GM19438 (cell line): ENCODE results near the gene RPUSD3.

ENCODE experiments used
- ATAC-seq: cut with Tn5 transposase; IDR thresholded peaks from one replicate; pipeline ENCODE4 v1.9.1; 2021; ENCODE audit warnings: low read depth; ENCODE audit not compliant: unreplicated experiment

The RPUSD3 gene

DNA sequence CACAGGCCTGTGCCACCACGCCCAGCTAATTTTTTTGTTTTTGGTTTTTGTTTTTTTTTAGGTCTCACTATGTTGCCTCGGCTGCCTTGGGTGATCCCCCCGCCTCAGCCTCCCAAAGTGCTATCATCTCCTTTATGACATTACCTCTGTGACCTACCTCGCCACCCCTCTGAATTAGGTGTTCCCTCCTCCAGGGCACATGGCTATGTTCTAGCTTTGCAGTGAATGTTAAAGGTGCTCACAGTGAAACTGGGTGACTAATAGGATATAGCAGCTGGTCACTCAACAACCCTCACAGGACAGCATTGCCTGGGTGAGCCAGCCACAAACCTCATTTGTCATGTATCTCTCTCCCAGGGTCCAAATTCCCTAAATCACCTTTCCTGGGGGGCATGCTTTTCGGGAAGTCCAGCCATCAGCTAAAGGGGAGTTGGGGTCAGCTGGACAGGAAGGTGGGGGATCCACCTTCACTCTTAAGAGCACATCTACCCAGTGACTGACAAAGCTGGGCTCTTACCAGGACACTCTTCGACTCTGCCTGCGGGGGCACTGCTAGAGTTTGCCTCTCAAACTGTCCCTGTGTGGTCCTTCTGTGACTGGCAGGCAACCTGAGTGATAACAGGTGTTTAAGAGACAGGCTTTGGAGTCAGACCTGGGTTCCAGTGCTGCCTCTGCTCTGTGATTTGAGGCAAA lies 35.3 kb downstream of the RPUSD3 start:
- ATAC-seq: peak; percentile 48

DNA sequence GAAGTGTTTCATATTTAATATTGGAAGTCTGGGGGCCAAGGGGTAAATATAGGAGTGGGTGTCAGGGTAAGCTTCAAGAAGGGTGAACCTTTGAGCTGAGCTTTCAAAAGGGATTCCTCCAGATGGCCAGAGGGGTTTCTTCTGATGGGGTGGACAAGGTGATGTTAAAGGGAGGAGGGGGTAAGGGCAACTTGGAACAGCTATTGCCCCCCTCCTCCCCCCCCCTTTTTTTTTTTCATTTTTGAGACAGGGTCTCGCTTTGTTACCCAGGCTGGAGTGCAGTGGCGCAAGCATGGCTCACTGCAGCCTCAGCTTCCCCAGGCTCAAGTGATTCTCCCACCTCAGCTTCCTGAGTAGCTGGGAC lies 35.8 kb downstream of the RPUSD3 start:
- no peak for ATAC-seq

DNA sequence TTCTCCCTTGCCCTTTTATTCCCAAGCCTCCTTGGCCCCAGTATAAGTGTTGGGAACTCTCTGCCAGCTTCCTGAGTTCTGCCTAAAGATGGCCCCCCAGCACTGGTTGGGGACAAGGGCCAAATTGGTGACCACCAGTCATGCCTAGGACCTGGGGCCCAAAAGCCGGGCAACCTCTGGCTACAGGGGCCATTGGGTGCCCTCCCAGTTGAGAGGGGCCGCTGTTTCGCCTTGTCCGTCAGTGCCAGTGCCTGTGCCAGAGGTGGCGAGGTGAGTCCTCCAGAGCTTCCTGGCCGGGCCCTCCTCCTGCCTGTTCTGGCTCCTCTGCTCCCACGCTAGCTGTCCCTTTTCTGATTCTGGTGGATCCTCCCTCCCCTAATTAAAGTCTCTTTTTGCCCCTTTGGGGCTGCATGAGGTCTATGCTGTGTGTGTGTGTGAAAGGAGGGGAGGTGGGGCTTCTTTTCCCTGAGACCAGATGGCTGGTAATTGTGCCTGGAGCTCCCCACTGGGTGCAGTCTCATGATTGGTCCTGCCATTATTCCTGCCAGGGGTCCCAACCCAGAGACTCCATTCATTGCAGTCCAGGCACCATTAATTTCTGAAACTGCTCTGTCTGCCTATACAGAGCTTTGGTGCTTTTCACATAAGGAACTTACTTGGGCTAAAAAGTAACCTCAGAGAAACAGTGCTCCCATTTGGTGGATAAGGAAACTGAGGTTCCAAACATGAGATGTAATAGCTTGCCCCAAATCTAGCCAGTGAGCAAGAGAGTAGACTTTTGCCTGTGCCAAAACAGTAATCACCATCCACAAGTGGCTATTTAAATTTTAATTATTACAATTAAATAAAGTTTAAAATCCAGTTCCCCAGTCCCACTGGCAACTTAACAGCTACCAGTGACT lies 36.9 kb downstream of the RPUSD3 start:
- ATAC-seq: no peak

DNA sequence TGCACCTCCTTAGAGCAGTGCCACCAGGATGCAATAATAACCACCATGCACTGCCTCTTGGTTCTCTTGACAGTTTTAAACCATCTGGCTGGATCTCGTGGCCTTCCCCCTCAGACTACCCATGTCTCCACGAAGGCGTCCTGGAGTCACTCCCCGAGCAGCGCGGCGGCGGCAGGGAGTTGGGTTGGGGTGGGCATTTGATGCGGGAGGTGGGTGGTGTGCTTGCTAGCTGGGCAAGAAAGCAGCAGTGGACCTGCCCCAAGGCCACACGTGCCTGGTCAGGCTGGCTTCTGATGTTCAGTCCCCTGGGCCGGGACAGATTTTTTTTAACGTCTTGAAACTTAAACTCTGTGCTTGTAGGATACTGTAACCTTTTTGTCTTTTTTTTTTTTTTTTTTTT lies 37.7 kb downstream of the RPUSD3 start:
- ATAC-seq: no peak

DNA sequence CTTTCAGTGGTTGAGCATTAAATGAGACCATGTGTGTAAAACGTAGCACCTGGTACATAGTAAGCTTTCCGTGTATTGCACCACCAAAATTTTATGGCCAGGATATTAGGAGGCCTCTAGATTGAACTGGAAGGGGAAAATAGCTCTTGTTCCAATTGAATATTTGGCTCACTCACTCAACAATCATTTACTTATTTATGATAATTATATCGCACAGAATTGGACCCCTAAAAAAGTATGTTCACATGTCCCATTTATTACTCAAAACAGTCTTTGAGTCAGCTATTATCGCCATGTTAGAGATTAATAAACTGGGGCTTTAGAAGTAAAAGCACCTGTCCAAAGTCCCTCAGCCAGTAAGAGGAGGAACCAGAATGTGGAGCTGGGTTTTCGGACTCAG lies 38.8 kb downstream of the RPUSD3 start:
- no peak for ATAC-seq

DNA sequence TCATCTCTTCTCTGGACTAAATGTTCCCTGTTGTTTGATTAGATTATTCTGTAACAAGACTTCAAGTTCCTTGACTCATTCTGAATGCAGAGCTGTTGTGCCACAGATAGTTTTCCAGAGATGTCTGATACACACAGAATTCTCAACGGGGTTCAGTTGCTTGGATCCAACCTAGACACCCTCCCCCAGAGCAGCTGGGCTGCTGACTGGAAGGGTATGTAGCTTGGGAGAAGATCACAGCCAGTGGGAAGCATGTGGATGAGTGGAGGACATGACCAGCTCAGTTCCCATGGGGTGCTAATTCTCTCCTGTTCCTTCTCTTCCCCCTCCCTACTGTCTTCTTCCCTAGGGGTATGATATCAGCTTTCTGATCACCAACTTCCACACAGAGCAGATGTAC lies 40.3 kb downstream of the RPUSD3 start:
- no peak for ATAC-seq

DNA sequence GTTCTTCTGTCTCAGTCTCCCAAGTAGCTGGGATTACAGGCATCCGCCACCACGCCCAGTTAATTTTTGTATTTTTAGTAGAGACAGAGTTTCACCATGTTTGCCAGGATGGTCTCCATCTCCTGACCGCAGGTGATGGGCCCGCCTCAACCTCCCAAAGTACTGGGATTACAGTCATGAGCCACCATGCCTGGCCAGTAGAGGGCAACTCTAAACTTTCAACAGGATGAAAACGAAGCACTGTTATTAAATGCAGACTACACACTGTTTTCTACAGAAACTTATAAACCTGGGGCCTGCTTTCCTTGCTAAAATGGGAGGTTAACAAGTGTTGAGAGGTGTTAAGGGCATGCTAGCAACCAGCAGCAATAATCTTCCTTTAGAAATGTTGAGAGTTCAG lies 43.3 kb downstream of the RPUSD3 start:
- no peak for ATAC-seq

DNA sequence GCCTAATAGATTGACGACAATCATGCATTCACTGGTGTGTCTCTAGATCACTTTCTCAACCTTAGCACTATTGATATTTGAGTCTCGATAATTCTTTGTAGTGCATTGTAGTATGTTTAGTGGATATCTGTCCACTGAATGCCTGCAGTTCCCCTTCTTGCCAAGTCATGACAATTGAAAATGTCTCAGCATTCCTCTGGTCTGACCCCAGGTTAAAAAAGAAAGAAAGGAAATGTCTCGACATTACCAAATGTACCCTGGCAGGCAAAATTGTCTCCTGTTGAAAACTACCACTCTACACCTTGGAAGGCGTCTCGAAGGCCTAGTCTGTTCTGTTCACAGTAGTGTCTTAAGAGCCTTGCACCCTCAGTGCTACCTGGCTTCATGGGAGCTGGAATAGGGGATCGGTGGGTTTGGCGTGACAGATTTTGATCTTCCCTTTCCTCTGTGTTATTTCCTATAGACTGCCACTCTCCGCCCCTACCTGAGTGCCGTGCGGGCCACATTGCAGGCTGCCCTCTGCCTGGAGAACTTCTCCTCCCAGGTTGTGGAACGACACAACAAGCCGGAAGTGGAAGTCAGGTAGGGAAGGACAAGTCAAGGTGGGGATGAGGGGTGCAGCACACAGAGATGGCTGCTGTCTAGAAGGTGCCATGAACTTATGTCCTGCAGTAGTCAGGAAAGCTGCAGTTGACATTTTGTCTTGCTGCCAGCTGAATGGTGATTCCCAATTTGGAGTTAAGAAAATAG lies 46.4 kb downstream of the RPUSD3 start:
- ATAC-seq: no peak

DNA sequence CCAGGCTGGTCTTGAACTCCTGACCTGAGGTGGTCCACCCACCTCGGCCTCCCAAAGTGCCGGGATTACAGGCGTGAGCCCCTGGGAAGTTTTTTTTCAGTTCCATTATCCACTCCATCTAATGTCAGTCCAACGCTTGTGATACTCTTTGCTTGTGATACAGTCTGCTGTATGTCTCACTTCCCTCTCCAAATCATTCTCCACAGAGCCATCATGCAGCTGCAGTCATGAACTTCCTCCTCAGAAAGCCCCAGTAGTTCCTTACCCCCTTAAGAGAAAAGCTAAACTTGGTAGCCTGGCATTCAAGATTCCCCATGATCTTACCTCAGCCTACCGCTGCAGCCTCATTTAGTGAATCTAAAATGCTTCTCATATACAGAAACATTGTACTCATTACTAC lies 48.6 kb downstream of the RPUSD3 start:
- no peak for ATAC-seq

DNA sequence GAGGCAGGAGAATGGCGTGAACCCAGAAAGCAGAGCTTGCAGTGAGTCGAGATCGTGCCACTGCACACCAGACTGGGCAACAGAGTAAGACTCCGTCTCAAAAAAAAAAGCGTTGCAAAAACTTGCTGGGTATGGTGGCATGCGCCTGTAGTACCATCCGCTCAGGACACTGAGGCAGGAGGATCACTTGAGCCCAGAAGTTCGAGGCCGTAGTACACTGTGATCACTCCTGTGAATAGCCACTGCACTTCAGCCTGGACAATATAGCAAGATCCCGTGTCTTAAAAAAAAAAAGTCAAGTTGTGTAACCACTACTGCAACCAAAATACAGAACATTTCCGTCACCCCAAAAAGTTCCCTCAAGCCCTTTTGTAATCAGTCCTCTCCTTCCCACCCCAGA lies 49.4 kb downstream of the RPUSD3 start:
- no peak for ATAC-seq

DNA sequence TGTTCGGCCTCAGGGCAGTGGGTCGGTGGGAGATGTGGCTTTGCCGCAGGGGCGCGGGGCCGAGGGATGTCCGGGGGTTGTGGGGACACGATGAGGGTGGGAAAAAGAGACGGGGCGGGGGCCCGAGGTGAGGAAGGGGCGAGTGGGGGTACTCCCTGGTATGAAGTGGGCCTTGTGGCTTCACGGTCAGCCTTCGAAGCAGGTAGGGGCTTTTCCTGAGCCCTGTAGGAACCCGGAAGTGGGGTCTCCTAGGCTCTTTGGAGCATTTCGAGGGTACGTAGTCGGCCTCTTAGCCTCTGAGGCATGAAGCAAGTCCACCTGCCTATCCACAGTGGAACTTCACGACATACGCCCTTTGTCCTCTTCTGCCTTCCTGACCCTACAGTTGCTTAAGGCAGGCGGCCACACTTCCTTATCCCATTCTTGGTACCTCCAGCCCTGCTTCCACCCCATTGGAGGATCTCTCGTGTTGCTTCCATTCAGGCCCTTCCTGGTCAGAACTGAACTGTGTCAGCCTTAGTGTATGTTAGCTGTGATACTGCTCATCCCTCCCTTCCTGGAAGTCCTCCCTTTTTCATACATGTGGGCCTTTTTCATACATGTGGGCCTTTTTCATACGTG lies 50.5 kb downstream of the RPUSD3 start:
- ATAC-seq: no peak

DNA sequence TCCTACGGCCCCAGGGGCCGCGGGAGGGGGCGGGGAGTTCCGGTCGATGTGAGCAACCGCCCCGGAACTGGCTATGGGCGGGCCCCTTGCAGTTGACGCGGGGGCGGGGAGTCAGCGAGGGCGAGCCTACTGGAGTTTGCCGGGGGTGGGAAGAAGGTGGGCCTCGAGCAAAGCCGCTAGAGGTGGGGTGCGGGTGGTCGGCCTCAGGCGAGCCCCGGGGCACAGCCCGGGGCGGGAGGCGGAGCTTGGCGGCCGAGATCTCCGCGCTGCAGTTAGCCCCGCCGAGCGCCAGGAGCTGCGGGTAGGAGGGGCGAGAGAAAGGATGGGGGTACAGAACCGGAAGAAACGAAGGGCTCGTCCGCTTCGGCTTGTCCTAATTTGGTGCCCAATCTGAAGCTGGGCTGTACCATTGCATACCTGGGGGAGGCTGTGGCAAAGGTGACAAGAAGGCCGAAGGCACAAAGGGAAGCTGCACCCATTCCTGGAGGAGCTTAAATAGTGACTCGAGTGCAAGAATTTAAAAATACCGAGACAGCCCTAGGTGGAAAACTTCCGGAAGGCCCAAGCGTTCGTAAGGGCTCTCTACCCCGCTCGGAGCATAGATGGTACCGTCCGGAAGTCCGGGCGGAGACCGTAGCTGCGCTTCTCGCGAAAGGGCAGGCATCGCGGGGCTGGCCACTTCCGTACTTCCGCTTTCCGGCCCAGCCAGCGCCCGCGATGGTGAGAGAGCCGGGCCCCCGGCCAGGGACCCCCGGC lies 51.2 kb downstream of the RPUSD3 start, which contains the start of the genes ARPC4 and TADA3:
Gene ARPC4, plus strand, starts transcription at position 678 of the 756 bp plus-strand sequence. Its CDS starts 40 bp downstream, at position 718.
Gene TADA3, minus strand, starts transcription at position 69 of the 756 bp plus-strand sequence. CDS start 1,007 bp downstream, outside the sequence.
- peak; percentile 82 for ATAC-seq

DNA sequence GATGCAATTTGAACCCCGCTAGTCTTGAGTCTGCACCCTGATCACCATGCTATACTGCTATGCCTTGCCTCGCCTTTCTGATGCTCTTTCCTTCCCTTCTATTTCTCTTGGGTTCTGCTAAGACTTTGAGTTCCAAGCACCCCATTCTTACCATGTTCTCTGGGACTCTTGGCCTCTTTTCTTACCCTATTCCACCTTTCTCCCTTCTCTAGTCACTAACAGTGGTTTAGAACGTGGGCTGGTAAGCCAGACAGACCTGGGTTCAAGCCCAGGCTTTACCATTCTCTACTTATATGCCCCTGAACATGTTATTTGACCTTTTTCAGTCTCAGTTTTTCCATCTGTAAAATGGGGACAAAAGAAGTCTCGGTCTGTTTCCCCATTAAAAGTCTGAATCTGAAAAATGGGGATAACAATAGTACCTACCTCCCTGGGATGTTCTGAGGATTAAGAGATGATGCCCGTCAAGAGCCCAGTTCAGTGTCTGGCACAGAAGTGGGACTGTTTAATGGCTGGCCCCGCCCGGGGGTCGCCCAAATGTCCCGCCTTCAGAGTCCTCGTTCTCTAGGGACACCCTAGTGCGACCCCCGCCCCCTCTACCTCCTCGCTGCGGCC lies 51.9 kb downstream of the RPUSD3 start:
- no peak for ATAC-seq

DNA sequence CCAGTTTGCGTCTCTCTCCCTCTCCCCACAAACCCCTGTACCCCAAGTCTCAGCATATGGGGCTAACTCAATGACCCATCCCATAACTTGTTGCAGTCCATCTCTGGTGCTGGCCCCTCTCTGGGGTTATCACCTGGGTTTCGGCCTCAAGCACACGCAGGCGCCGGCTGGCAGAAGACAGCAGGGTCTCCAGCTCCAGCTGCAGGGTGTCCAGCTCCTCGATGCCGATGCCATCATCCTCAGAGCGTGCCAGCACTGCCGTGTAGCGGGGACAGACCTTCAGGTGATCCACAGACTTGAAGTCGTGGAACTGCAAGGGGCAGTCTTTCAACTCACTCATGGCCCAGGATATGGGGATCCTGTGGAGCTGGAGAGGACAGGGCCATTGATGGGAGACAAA lies 52.7 kb downstream of the RPUSD3 start:
- ATAC-seq: no peak
